DOHH2 (cell line): ENCODE data around the gene MAP1B.

Experiments
- CTCF ChIP-seq: fragments of 200-600 bp; sonication (generic); IDR thresholded peaks from one replicate; pipeline ENCODE4 v1.5.1; 2014; ENCODE audit warnings: antibody characterized with exemption, mild to moderate bottlenecking, low read depth, low read length; ENCODE audit not compliant: poor library complexity, severe bottlenecking
- EZH2phosphoT487 ChIP-seq: fragments of 200-600 bp; sonication (generic); IDR thresholded peaks from 2 replicates; pipeline ENCODE4 v1.6.1; 2017; ENCODE audit warnings: borderline replicate concordance, mild to moderate bottlenecking, antibody characterized with exemption, low read length, moderate library complexity, mixed read lengths

GRCh38 chr5:72214168-72214567 lies 106.9 kb downstream of the MAP1B start:
- TF ChIP-seq CTCF (no peak), EZH2phosphoT487 (no peak)
